ENCODE results near the gene ZCWPW2.

Gene ZCWPW2

DNA sequence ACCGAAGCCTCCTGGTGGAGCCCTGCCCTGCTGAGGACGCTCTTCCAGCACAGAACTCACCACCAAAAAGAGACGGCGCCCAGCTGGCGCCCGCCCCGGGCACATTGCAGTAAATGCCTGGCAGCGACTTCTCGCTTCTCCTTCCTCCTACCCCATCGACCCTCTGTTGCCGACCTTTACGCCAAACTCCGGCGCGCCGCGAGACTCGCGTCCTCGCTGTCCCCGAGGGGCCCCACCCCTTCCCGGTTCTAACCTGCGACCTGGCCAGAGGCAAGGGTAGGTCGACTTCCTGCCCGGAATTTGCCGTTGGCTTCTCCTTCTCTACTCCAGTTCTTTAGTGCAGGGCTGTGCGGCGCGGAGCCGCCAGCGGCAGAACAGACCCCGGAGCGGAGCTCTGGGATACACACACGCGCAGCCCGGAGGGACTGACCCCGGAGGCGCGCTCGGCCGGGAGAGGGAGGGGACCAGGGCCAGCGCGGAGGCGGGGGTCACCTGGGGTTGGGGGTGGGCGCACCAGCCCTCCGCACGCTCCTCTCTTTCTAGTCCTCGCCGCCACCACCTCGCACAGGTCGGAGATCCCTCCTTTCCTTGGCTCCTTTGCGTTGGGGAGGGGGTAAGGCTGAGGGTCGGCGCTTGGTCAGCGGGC is 226.7 kb downstream of the ZCWPW2 start:
- DNase-seq (ENCODE audit: low read depth in 2 of 2) = no peak
